Measurements from ENCODE around the gene ACAT1.
"Not testable (repeated sequence)": the region's sequence is repeated elsewhere in the genome, so short reads cannot be mapped to it uniquely, and the experiment has no call there.

The ACAT1 gene

DNA sequence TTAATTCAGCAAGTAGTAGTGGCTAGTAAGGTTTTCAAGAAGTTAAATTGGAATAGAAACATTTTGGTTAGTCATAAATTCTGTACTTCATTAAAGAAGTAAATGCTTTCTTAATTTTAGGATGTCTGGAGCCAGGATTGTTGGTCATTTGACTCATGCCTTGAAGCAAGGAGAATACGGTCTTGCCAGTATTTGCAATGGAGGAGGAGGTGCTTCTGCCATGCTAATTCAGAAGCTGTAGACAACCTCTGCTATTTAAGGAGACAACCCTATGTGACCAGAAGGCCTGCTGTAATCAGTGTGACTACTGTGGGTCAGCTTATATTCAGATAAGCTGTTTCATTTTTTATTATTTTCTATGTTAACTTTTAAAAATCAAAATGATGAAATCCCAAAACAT is 25.8 kb downstream of the ACAT1 start:
- DNase-seq: no peak

DNA sequence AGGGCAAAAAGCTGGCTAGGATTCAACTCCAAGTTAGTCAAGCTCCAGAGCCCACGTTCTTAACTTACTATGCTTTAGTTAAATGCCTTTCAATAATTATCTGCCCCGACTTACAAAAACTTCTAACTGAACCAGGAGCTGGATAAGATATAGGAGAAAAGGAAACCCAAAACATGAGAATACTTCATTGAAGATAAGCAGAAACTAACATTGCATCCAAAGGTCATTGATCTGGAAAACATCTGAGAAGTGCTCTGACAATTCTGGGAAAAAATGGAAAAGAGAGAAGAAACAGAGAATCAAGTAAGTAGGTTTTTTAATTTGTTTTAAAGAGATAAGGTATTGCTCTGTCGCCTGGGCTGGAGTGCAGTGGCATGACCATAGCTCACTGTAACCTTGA is 27.2 kb downstream of the ACAT1 start:
- no peak for DNase-seq

DNA sequence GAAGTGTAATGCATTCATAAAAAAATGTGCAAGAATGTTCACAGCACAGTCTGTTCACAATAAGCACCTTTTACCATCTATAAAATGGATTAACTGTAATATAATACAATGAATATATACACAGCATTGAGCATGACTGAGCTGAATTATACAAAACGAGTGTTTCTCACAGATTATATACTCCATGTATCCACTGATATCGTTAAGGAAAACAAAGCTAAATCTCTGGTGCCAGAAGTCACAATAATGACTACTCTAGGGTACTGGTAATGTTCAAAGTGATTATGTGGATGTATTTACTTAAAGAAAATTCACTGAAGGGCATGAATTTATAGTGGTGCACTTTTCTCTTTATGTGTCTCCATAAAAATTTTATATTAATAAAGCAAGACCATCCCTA is 33.2 kb downstream of the ACAT1 start:
- no peak for DNase-seq

DNA sequence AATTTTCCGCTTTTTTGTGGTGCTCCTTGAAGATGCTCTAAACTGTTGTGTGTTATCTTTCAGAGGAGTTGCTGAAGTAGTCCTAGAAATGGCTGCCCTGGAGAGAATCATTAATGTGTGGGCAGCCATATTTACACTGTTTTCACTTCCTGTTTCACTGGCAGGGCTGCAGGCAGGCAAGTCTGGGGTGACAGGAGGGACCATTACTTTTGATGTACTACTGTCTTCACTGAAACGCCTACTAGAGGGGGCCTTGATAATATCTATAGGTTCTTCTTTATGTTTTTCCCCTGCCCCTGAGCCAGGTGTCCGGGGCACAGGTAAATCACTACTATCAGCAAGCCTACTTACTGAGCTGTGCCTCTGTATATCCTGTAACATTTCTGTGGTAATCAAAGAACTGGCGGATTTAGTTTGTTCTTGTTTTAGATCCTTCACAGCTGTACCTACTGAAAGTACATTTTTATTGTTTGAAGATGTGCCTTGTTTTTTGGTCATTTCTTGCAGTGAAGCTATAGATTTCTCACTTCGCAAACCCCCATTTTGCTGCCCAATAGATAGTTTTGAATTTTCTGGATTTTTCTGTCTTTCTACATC is 39.7 kb downstream of the ACAT1 start:
- DNase-seq: no peak

DNA sequence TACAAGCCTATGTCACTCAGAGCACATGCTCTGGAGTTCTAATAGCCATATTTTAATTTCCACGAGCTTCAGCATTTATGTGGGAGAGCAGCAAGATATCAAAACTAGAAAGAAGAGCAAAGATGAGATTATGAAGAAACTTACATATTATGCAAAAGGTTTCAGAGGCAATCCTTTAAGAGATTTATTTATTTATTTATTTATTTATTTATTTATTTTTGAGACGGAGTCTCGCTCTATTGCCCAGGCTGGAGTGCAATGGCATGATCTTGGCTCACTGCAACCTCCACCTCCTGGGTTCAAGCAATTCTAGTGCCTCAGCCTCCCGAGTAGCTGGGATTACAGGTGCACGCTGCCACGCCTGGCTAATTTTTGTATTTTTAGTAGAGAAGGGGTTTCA is 41.5 kb downstream of the ACAT1 start:
- DNase-seq: not testable (repeated sequence)

DNA sequence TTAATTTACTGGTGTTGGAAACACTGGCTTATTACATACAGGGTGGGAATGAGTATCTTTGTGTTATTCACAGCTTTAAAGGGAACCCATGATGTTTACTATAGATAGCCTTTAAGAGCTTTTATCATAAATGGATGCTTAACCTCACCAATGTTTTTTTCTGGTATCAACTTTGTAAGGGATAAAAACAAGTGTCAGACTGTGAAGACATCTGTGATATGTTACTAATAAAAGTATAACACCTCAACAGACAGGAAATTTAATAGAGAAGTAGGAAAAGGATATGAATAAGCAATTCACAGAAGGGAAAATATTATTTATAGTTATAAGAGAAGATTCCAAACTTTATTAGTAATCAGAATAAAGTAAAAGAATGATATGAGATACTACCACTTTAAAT is 46.3 kb downstream of the ACAT1 start:
- no peak for DNase-seq

DNA sequence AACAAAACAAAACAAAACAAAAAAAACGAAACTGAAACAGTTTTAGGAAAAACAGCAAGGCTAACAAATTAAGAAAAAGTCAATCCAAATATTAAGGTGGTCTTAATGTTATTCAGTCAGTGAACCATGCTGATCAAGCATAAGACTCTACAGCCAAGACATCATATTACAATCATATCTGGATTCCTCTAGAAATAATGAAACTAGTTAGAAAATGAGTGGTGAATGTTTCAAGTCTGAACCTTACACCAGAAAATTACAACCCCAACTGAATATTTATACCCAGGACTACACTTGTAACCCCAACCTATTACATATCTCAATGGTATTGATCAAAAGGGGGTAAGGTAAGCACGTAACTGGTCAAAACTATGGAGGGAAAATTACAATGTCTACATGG is 48.8 kb downstream of the ACAT1 start:
- no peak for DNase-seq

DNA sequence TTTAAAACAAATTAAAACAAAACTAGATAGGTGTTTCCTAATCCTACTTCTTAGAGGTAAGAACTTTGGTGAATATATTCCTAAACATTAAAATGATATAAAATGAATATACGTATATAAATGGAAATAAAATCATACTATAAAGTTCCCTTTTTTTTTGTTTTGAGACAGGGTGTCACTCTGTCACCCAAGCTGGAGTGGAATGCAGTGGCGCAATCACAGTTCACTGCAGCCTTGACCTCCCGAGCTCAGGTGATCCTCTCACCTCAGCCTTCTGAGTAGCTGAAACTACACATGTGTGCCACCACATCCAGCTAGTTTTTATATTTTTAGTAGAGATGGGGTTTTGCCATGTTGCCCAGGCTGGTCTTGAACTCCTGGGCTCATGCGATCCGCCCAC is 56.2 kb downstream of the ACAT1 start:
- no peak for DNase-seq

DNA sequence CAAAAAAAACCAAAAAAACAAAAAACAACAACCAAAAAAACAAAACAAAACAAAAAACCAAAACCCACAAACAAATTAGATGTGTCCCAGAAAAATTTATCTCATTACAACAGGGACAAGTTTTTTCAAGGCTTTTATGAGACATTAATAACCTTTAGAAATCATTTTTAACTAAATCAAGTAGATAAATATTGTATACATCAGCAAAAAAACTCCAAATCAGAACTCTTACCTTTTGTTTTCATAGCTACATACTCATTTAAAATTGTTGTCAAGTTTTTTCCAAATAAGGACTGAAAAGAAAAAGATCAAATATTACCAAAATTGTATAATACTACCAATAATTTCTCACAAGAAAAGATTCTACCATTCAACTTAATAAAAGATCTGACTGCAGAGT is 72.4 kb downstream of the ACAT1 start:
- DNase-seq: no peak

DNA sequence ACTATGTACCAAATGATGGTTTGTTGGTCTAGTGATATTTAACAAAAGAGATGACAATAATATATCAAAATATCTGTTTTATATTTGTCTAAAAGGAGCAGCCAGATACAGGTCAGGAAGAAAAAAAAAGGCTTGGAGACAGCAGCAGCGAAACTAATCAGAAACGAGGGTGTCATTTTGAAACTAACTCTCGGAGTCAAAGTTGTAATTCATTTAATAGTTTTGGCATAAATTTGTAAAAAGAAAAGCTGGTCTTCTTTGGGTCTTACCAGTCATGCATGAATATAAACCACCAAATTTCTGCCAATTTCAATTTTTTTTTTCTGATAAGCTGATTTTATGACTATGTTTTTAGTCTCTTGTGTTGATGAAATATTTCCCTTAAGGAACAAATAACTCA is 75.5 kb downstream of the ACAT1 start:
- DNase-seq: no peak

Data from fibroblast of upper back skin (primary cell).